ENCODE data around the gene KCNJ9. TPM values are rescaled to one million over a fixed set of nuclear protein-coding genes. Genes with fewer than 3 reads are reported as not detected.
A peak's percentile ranks its signal among the peaks of the same experiment; 100 is the strongest.
"Not testable (repeated sequence)": the region's sequence is repeated elsewhere in the genome, so short reads cannot be mapped to it uniquely, and the experiment has no call there.

KCNJ9 gene
- total RNA-seq, 1 donor from 2014 or later = 0.19 TPM

DNA sequence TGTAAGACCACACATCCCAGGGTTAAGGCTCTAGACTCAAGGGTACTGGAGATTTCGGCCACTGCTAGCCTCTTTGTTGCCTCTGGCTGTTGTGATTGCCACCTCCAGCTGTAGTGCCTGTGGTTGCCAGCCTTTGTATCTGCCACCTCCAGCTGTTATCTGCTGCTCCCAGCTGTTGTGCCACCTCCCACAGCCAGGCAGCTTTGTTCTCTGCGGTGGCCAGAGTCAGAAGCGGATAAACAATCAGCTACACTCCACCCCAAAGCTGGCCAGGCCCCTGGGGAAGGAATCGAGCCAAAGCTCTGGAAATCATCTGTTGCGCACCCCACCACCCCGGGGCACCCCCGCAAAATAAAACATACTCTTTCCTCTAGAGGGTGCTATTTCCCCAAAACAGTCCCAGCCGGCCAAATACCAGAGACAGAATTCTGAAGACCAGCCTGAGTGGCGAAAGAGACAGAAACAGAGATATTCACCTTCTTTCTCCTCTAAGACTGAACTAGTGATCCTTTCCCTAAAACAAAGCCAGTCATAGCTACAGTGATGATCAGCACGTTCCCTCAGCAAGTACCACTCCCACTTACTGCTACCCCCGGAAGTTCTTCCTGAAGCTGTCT, 34.7 kb upstream of the KCNJ9 start:
- peaks cover under 1% of the 10 kb centered on the region for H3K9me3 Mint-ChIP-seq
- H3K4me3 Mint-ChIP-seq = peak overlapping the region; percentile 43
- DNase-seq (ENCODE audit: low read depth, low spot score) = no peak
- TF ChIP-seq, protein P1, sequence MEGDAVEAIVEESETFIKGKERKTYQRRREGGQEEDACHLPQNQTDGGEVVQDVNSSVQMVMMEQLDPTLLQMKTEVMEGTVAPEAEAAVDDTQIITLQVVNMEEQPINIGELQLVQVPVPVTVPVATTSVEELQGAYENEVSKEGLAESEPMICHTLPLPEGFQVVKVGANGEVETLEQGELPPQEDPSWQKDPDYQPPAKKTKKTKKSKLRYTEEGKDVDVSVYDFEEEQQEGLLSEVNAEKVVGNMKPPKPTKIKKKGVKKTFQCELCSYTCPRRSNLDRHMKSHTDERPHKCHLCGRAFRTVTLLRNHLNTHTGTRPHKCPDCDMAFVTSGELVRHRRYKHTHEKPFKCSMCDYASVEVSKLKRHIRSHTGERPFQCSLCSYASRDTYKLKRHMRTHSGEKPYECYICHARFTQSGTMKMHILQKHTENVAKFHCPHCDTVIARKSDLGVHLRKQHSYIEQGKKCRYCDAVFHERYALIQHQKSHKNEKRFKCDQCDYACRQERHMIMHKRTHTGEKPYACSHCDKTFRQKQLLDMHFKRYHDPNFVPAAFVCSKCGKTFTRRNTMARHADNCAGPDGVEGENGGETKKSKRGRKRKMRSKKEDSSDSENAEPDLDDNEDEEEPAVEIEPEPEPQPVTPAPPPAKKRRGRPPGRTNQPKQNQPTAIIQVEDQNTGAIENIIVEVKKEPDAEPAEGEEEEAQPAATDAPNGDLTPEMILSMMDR (conservative IDR thresholded peaks at IDR 0.05) = peak; percentile 74
- H3K27me3 Mint-ChIP-seq (ENCODE audit: low read depth) = peaks cover 57% of the 10 kb centered on the region
- H3K27ac Mint-ChIP-seq (ENCODE audit: unreplicated experiment) = no peak overlapping the region
- no peaks in the 10 kb centered on the region for H3K36me3 Mint-ChIP-seq (ENCODE audit: low read depth)
- H3K4me1 Mint-ChIP-seq = peaks cover 38% of the 10 kb centered on the region

DNA sequence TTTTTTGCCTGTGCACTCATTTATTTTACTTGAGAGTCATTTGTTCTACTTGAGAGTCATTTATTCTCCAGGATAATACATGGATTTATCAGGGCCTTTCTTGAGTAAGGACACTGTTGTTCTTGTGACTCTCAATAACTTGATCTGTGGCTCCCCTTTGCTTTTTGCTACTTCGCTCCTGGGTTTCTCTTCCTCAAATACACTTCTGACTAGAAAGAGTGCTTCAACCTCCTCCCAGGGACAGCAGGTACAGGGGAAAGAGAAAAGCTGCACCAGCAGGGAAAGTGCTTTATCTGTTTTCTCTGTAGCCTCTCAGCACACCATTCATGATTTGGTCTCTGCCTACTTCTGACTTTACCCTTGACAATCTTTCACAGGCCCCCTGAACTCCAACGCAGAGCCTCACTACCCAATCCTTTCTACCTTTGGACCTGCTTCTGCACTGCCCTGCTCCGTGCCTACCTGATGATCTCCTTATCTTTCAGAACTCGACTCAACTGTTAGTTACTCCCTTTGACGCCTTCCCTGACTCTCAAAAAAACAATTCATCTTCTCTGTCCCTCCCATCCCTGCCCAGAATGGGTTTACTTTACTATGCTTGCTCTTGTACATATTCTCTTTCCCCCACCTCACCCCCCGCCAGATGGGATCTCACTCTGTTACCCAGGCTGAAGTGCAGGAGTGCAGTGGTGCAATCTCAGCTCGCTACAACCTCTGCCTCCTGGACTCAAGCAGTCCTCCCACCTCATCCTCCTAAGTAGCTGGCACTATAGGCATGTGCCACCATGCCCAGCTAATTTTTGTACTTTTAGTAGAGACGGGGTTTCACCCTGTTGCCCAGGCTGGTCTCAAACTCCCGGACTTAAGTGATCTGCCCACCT, 34.0 kb upstream of the KCNJ9 start:
- no peak overlapping the region for H3K4me3 Mint-ChIP-seq
- H3K36me3 Mint-ChIP-seq (ENCODE audit: low read depth) = peaks cover 2% of the 10 kb centered on the region
- DNase-seq (ENCODE audit: low read depth, low spot score) = no peak
- H3K27me3 Mint-ChIP-seq (ENCODE audit: low read depth) = peaks cover 64% of the 10 kb centered on the region
- H3K27ac Mint-ChIP-seq (ENCODE audit: unreplicated experiment) = no peak overlapping the region
- H3K4me1 Mint-ChIP-seq = peaks cover 45% of the 10 kb centered on the region
- TF ChIP-seq, protein P1 (conservative IDR thresholded peaks at IDR 0.05) = no peak
- H3K9me3 Mint-ChIP-seq = peaks cover 4% of the 10 kb centered on the region

DNA sequence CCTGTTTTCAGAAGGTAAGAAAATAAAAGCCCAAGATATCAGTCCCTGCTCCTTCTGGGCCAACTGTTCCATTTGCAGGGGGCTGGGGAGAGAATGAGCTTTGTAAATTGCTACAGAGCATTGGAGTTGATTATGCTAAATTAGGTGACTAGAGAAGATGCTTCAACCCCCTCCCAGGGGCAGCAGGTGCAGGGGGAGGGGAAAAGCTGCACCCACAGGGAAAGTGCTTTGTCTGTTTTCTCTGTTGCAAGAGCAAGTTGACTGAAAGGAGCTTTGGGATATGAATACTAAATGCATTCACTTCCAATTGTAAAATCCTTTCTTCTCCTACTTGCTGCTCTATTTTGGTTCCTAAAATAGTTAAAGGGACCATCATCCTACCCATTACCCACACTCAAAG, 33.0 kb upstream of the KCNJ9 start:
- DNase-seq (ENCODE audit: low read depth, low spot score) = no peak
- peaks cover 2% of the 10 kb centered on the region for H3K36me3 Mint-ChIP-seq (ENCODE audit: low read depth)
- peaks cover 55% of the 10 kb centered on the region for H3K4me1 Mint-ChIP-seq
- H3K9me3 Mint-ChIP-seq = peaks cover 4% of the 10 kb centered on the region
- TF ChIP-seq, protein P1 (conservative IDR thresholded peaks at IDR 0.05) = no peak
- H3K27ac Mint-ChIP-seq (ENCODE audit: unreplicated experiment) = no peak overlapping the region
- peaks cover 66% of the 10 kb centered on the region for H3K27me3 Mint-ChIP-seq (ENCODE audit: low read depth)
- H3K4me3 Mint-ChIP-seq = no peak overlapping the region

DNA sequence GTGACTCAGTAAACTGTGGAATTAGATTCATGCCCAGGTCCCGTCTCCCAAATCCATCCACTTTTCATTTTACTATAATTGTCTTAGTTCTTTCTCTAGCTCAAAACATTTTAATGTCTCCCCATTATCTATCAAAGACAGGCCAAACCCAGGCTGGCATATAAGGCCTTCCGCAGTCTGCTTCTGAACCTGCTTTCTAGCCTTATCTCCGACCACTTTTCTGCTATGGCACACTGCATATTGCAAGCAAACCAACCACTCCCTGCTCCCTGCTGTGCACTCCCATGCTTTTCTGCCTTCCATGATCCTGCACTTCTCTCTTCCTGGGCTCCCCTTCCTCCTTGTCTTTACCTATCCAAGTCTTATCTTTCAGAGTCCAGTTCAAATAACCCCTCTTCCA, 32.2 kb upstream of the KCNJ9 start:
- Mint-ChIP-seq H3K4me1 (peaks cover 62% of the 10 kb centered on the region), H3K36me3 (ENCODE audit: low read depth) (peaks cover 2% of the 10 kb centered on the region), H3K9me3 (peaks cover 6% of the 10 kb centered on the region), H3K4me3 (no peak overlapping the region), H3K27ac (ENCODE audit: unreplicated experiment) (no peak overlapping the region), H3K27me3 (ENCODE audit: low read depth) (peaks cover 67% of the 10 kb centered on the region)
- DNase-seq (ENCODE audit: low read depth, low spot score) = no peak
- TF ChIP-seq, protein P1 (conservative IDR thresholded peaks at IDR 0.05) = no peak

DNA sequence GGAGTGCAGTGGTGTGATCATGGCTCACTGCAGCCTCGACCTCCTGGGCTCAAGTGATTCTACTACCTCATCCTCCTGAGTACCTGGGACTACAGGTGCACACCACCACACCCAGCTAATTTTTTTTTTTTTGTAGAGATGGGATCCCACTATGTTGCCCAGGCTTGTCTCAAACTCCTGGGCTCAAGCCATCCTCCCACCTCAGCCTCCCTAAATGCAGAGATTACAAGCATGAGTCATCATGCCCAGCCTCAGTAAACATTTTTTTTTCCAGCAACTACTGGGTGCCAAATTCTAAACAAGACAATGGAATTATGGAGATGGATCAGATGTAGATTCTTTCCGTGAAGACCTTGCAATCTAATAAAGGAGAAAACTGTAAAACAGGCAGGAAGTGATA, 31.2 kb upstream of the KCNJ9 start:
- H3K9me3 Mint-ChIP-seq; H3K27ac Mint-ChIP-seq (ENCODE audit: unreplicated experiment); DNase-seq (ENCODE audit: low read depth, low spot score); H3K4me3 Mint-ChIP-seq; H3K36me3 Mint-ChIP-seq (ENCODE audit: low read depth): not testable (repeated sequence)
- Mint-ChIP-seq H3K27me3 (ENCODE audit: low read depth) (peaks cover 59% of the 10 kb centered on the region), H3K4me1 (peaks cover 73% of the 10 kb centered on the region)

DNA sequence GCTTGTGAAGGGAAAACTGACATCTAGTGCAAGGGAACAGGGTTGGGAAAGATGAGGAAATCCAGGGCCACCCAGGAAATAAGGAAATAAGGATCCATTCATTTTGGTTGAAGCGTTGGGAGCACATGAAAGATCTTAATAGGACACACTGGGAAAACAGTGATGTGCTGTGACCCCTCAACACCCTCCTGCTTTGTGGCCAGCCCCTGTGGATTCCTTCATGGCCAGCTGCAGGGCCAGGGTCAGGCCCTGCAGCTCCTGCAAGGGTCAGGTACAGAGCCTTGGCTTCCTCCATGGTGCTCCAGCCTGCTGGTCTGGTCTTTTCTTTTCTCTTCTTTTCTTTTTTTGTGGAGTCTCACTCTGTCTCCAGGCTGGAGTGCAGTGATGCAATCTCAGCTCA, 30.7 kb upstream of the KCNJ9 start:
- peaks cover 78% of the 10 kb centered on the region for H3K4me1 Mint-ChIP-seq
- H3K9me3 Mint-ChIP-seq = peaks cover 6% of the 10 kb centered on the region
- H3K4me3 Mint-ChIP-seq = no peak overlapping the region
- no peak for DNase-seq (ENCODE audit: low read depth, low spot score)
- H3K36me3 Mint-ChIP-seq (ENCODE audit: low read depth) = peaks cover 2% of the 10 kb centered on the region
- TF ChIP-seq, protein P1 (conservative IDR thresholded peaks at IDR 0.05) = no peak
- H3K27me3 Mint-ChIP-seq (ENCODE audit: low read depth) = peaks cover 55% of the 10 kb centered on the region
- H3K27ac Mint-ChIP-seq (ENCODE audit: unreplicated experiment) = no peak overlapping the region

Data from neural crest cell (in vitro differentiated cells).